GM21423 (cell line): ENCODE results near the gene SLC35A4.
"Not testable (repeated sequence)": the region's sequence is repeated elsewhere in the genome, so short reads cannot be mapped to it uniquely, and the experiment has no call there.

Experiments used
- ATAC-seq: cut with Tn5 transposase; IDR thresholded peaks from one replicate; pipeline ENCODE4 v1.9.1; 2021; ENCODE audit warnings: mild to moderate bottlenecking, moderate library complexity; ENCODE audit not compliant: unreplicated experiment

The SLC35A4 gene

DNA sequence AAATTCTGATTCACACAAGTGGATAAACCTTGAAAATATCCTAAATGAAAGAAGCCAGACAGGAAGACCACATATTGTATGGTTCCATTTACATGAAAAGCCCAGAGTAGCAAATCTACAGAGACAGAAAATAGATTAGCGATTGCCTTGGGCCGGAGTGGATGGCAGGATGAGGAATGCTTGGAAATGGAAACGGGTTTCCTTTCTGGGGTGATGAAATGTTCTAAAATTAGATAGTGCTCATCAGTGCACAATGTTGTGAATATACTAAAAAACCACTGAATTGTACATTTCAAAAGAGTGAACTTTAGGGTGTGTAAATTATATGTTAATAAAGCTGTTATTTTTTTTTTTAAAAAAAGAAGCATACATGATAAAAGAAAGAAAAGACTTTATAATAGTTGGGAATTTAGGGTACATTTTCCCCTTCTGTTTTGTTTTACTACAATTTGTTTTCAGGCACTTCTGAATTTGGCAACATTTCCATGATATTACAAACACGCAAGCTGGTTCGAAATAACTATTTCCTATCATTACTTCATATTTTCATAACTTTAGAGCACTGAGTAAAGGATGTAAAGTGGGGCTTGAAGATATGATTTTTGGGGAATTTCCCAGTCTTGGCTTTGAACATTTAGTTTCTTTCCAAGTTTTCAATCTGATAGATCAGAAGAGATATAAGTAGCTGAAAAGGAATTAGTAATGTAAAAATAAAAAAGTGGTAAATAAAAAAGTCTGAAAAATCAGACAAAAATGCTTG is 23.9 kb downstream of the SLC35A4 start:
- no peak for ATAC-seq

DNA sequence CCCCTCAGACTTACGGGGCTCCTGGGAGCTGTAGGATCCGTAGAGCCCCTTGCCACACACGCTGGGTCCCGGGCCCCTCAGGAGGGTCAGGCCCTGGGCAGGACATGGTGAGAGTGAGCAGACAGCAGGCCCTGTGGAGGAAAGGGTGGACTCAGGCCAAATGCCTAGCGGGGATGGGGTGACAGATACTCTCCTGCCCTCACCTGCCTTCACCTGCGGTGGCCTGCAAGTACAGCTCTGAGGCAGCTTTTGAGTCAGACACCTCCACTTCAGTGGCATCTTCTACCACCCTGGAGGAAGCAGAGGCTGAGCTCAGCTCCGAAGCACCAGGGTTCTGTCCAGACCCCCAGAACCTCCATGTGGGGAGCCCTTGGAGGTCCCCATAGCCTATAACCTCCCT is 26.2 kb downstream of the SLC35A4 start:
- no peak for ATAC-seq

DNA sequence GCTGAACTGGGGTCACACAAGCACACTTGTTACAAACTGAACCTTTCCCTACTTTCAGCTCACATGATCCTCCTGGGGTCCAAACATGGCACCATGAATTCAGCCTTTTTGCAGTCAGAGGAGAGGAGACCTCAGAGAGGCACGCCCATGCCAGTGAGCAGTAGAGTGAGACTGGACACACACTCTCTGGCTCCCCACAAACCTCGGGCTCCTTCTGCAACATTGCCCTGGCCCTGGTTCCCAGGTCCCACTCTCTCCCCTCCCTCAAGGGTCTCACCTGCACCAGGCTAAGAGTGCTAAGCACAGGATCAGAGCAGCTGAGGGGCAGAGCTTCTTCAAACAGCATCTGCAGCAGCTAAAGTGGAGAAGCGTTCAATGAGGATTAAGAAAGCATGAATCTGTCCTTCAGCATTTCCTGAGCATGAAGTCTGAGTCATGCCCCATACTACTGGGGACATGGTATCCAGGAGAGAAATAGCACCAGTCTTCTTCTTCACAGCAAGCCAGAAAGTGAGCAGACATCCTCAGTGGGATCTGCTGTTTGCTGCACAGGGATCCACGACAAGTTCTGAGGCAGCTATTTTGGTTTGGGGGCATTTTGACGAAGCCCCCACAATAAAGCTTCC is 27.2 kb downstream of the SLC35A4 start:
- no peak for ATAC-seq

DNA sequence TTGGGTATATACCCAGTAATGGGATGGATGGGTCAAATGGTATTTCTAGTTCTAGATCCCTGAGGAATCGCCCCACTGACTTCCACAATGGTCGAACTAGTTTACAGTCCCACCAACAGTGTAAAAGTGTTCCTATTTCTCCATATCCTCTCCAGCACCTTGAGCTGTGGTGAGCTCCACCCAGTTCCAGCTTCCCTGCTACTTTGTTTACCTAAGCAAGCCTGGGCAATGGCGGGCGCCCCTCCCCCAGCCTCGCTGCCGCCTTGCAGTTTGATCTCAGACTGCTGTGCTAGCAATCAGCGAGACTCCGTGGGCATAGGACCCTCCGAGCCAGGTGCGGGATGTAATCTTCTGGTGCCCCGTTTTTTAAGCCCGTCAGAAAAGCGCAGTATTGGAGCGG is 28.4 kb downstream of the SLC35A4 start:
- ATAC-seq = not testable (repeated sequence)

DNA sequence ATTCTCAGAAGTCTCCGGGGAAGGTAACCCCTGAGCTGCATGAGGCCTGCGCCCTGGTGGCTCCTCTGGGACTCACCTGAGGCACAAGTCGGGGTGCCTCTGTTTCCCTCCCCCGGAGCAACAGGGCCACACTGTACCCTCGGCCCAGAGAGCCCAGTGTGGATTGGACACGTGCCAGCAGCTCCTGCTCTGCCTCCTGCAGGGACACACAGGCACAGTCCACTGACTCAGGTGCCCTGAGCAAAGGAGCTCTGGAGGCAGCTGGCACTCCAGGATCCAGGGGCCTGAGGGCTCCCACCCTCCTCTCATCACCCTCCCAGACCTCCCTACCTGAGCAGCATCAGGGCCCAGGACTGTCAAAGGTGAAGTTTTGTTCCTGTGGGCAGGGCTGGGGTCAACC is 29.5 kb downstream of the SLC35A4 start:
- no peak for ATAC-seq

DNA sequence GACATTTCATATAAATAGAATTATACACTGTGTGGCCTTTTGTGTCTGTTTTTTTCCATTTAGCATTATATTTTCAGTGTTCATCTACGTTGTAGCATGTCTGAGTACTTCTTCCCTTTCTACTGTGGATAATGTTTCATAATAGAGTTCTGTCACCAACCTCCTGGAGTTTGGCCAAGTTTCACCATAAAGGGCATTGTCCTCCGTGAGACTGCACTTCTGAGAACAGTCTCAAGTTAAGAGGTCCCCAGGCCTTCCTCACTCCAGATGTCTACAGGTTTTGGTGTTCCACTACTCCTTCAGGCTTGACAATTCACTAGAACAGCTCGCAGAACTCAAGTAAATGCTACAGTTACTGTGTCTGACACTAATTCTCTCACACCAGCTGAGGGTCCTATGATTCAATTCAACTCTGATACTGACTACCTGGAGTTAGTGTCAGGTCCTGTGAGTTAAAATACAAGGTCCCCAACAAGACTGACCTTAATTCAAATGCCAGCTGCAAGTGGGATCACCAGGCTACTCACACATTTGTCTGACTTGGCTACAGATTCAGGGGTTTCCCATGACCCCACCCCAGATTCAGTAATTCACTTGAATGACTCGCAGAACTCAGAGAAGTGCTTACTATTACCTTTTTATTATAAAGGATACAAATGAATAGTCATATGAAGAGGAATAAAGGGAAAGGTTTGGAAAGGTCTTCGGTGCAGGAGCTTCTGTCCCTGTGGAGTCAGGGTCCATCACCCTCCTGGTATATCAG is 31.1 kb downstream of the SLC35A4 start:
- ATAC-seq = no peak

DNA sequence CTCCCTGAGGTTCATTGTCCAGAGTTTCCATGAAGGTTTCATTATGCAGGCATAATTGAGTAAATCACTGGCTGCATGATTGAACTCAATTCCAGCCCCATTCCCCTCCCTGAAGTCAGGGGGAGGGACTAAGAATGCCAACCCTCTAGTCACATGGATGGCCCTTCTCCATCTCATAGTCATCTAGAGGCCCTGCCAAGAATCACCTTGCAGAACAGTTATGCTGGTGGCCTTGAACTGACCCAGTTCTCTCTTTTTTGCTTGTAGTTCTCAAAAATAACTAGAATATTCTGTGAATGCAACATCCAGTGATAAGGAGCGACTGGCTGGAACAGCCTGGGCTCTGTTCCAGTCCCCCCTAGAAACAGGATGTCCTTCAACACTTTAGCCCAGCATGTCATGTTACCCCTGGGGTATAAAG is 31.7 kb downstream of the SLC35A4 start:
- no peak for ATAC-seq

DNA sequence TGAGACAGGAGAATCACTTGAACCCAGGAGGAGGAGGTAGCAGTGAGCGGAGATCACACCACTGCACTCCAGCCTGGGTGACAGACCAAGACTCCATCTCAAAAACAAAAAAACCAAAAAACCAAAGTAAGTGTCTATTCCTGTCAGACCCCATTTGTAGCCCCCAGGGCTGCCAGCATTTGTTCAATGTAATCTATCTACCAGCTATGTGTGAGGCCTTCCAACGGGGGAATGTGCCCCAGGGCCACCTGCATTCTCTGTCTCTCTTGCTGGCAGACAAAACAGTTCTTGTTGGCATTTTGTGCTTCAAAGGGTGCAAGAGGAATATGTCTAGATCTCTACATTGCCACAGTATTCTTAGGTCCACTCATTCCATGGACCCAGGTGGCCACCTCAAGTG is 34.2 kb downstream of the SLC35A4 start:
- ATAC-seq = no peak

DNA sequence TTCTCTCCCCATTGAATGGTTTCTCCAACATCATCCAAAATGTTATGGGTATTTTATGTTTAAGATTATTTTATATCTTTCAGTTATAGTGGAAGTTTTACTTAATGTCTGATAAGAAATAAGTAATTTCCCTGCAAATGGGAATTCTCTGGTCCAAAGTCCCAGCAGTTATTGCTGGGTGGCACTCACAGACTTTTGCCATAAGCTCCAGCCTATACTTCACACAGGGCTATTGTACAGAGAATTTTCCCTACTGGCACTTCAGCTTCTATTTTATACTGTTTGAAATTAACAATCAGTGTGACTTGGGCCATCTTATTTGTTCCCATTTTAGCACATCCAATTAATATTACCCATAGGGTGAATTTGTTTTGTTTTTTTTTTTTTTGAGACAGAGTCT is 35.5 kb downstream of the SLC35A4 start:
- ATAC-seq = no peak

DNA sequence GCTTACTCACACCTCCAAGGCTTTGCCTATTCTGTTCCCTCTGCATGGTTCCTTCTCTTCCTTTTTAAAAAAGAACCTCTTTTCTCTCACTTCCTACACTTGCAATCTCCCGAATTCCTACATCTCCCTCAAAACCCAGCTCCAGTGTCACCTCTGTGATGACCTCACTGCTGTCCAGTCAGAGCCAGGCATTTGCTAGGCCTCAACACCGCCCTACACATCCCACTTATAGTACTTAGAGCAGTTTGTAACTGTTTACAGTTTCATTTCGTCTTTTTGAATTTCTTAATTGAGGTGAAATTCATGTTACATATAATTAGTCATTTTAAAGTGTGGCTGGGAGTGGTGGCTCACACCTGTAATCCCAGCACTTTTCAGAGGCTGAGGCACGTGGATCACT is 37.5 kb downstream of the SLC35A4 start:
- no peak for ATAC-seq

DNA sequence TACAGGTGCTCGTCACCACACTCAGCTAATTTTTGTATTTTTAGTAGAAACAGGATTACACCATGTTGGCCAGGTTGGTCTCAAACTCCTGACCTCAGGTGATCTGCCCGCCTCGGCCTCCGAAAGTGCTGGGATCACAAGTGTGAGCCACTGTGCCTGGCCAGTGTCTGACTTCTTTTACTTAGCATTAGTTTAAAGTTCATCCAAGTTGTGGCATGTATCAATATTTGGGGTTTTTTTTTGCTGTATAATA is 38.7 kb downstream of the SLC35A4 start:
- ATAC-seq = not testable (repeated sequence)

DNA sequence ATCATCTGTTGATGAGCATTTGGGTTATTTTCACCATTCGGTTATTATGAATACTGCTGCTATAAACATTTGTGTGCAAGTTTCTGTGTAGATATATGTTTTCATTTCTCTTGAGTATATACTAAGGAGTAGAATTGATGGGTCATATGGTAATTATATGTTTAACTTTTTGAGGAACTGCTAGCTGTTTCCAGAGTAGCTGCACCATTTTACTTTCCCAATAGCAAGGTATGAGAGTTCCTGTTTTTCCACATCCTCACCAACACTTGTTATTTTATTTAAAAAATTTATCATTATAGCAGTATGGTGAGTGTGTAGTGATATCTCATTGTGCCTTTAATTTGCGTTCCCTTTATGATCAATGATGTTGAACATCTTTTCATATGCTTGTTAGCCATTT is 39.1 kb downstream of the SLC35A4 start:
- no peak for ATAC-seq

DNA sequence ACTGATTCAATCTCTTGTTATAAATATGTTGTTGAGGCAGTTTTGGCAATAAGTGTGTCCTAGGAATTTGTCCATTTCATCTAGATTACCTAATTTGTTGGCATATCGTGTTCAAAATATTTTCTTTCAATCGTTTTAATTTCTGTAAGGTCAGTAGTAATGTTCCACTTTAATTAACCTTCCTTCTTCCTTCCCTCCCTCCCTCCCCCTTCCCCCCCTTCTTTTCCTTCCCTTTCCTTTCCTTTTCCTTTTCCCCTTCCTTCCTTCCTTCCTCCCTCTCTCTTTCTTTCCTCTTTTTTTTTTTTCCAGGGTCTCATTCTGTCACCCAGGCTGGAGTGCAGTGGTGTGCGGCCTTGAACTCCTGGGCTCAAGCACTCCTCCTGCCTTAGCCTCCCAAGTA is 41.3 kb downstream of the SLC35A4 start:
- ATAC-seq = no peak

DNA sequence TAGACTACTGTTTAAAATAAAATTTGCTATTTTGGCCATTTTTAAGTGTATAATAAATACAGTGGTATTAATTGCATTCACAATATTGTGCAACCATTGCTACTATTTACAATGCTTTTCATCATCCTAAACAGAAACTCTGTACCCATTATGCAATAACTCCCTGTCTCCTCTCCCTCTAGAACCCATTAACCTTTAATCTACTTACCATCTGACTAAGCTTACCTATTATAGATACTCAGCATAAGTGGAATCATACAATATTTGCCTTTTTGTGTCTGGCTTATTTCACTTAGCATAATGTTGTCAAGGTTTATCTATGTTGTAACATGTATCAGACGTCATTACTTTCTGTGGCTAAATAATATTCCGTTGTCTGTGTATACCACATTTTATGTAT is 42.4 kb downstream of the SLC35A4 start:
- ATAC-seq = no peak

DNA sequence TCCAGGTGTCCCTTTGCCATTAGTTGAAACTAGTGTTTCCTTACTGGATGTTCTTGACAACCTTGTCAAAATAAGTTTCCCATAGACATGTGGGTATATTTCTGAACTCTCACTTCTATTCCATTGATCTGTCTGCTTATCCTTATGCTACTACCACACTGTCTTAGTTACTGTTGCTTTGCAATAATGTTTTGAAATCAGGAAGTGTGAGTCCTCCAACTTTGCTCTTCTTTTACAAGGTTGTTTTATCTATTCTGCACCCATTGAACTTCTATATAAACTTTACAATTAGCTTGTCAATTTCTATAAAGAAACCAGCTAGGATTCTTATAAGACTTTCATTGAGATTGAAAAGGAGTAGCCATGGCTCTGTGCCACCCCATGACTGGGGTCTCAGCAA is 44.1 kb downstream of the SLC35A4 start:
- ATAC-seq = no peak

DNA sequence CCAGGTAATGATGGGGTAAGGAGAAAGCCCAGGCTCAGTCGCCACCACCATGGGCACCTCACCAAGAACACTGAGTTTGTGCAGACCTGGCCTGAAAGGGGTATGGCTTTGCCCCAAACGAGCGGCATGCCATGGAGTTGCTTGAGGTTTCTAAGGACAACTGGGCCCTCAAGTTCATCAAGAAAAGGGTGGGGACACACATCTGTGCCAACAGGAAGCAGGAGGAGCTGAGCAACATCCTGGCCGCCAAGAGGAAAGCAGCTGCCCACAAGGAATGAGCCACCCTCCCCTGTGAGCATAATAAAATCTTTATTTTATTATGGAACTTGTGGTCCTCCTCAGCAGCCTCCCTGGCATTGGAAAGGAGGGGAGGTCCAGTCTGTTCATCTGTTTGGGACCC is 44.5 kb downstream of the SLC35A4 start:
- no peak for ATAC-seq

DNA sequence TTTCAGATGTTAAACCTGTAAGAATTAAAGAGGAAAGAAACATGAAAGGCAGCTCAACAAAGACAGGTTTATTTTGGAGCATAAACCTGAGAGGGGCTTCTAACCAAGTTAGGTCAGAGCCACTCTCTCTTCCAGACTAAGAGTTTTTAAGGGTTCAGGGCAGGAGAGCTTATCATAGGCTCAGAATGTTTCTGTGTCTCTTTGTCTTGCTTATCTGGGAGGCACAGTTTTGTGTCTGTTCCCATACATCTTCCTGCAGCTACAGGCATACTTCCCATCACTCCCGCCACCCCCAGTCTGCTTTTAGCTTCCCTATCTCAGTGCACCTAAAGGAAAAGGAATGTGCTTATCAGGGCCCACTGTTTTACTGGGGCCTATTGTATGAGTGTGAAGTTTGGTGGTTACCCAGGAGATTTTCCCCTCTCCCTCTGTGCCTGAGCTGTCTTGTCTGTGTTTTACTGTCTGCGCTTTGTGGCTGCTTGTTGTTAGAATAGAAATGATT is 46.4 kb downstream of the SLC35A4 start:
- no peak for ATAC-seq
